H1 (cell line): ENCODE measurements around the gene GRAMD1C. TPM values are rescaled to one million over a fixed set of nuclear protein-coding genes. Genes with fewer than 3 reads are reported as not detected.

ENCODE experiments used
- CTCF ChIA-PET: fragments of 300-600 bp; sonication (Branson Sonifier 250); formaldehyde crosslinking; loops from one replicate; lab custom pipeline; 2021; ENCODE audit not compliant: partially characterized antibody; lab: Charles Lee
- POLR2A ChIA-PET: fragments of 300-600 bp; sonication (Branson Sonifier 250); formaldehyde crosslinking; loops from one replicate; lab custom pipeline; 2021; ENCODE audit warnings: inconsistent platforms; ENCODE audit not compliant: partially characterized antibody; lab: Charles Lee
- DNase-seq, 2 experiments: peaks; one replicate each; pipeline versions ENCODE4 v3.0.0 to v3.0.0-alpha.2; 2010 to 2022; ENCODE audit warnings: low spot score in 2 of 2, low read depth in 1 of 2, mixed read lengths in 1 of 2
- FAIRE-seq: peaks from 2 replicates; lab custom pipeline; 2011; peaks lifted over from hg19 to GRCh38; lab: Jason Lieb, UNC
- H2AFZ ChIP-seq: 2 replicates; pipeline ENCODE4 v1.8.1; 2012; ENCODE audit warnings: low read length, inconsistent platforms
- H2AK5ac ChIP-seq: 2 replicates; pipeline ENCODE4 v1.6.1; 2013; ENCODE audit warnings: low read depth, low read length
- H2BK120ac ChIP-seq: replicated peaks from 2 replicates; pipeline ENCODE3; 2013; ENCODE audit warnings: low read depth, low read length, inconsistent platforms
- H2BK12ac ChIP-seq: 2 replicates; pipeline ENCODE4 v1.6.1; 2013; ENCODE audit warnings: low read depth, low read length
- H2BK15ac ChIP-seq: 2 replicates; pipeline ENCODE4 v1.6.1; 2013; ENCODE audit warnings: low read length
- H2BK20ac ChIP-seq: 2 replicates; pipeline ENCODE4 v1.6.1; 2013; ENCODE audit warnings: low read length
- H2BK5ac ChIP-seq: 2 replicates; pipeline ENCODE4 v1.6.1; 2013; ENCODE audit warnings: low read depth, low read length
- H3K14ac ChIP-seq: 2 replicates; pipeline ENCODE4 v1.6.1; 2013; ENCODE audit warnings: inconsistent platforms; ENCODE audit not compliant: insufficient read length
- H3K18ac ChIP-seq: 2 replicates; pipeline ENCODE4 v1.6.1; 2013; ENCODE audit warnings: low read length; ENCODE audit errors: extremely low read depth
- H3K23ac ChIP-seq: 2 replicates; pipeline ENCODE4 v1.6.1; 2013; ENCODE audit warnings: inconsistent platforms; ENCODE audit not compliant: insufficient read length
- H3K23me2 ChIP-seq: 2 replicates; pipeline ENCODE4 v1.6.1; 2013; ENCODE audit warnings: low read depth, low read length
- H3K27ac ChIP-seq: 2 replicates; pipeline ENCODE4 v1.6.1; 2011; ENCODE audit warnings: low read depth, low read length, inconsistent platforms
- H3K27me3 ChIP-seq, 4 experiments: replicated peaks in 1 of 4; 1 replicate in 1 of 4; 2 replicates in 3 of 4; pipeline versions ENCODE4 v1.6.1 to v1.8.1; 2011 to 2013; ENCODE audit warnings: low read length in 3 of 4, mild to moderate bottlenecking in 3 of 4, inconsistent platforms in 2 of 4, mixed read lengths in 2 of 4, moderate library complexity in 1 of 4; ENCODE audit not compliant: control insufficient read depth in 3 of 4, insufficient read depth in 3 of 4; ENCODE audit errors: extremely low read depth in 1 of 4
- H3K36me3 ChIP-seq, 4 experiments: 2 replicates each; pipeline versions ENCODE4 v1.6.1 to v1.8.1; 2011 to 2013; ENCODE audit warnings: mild to moderate bottlenecking in 4 of 4, low read length in 3 of 4, moderate library complexity in 2 of 4, control low read depth in 1 of 4, inconsistent platforms in 1 of 4; ENCODE audit not compliant: insufficient read depth in 4 of 4, control insufficient read depth in 2 of 4
- H3K4ac ChIP-seq: replicated peaks from 2 replicates; pipeline ENCODE3; 2013; ENCODE audit warnings: low read length, low read depth, mixed read lengths, inconsistent platforms; ENCODE audit not compliant: insufficient read length
- H3K4me1 ChIP-seq, 4 experiments: replicated peaks in 1 of 4; 1 replicate in 1 of 4; 2 replicates in 3 of 4; pipeline versions ENCODE4 v1.6.1 to v1.8.1; 2011 to 2013; ENCODE audit warnings: low read length in 3 of 4, inconsistent platforms in 2 of 4, mixed read lengths in 1 of 4; ENCODE audit not compliant: insufficient read depth in 4 of 4, control insufficient read depth in 3 of 4
- H3K4me2 ChIP-seq, 2 experiments: 2 replicates each; pipeline versions ENCODE4 v1.6.1 to v1.8.1; 2011 to 2013; ENCODE audit warnings: low read depth in 2 of 2, low read length in 2 of 2, control low read depth in 1 of 2, inconsistent platforms in 1 of 2, mild to moderate bottlenecking in 1 of 2; ENCODE audit not compliant: insufficient read depth in 1 of 2
- H3K4me3 ChIP-seq, 4 experiments: fragments of 200-600, 300-600 bp in 1 of 4; sonication (generic), shearing (Covaris generic), sonication (Bioruptor Twin) in 1 of 4; 2 replicates each; pipeline versions ENCODE4 v1.5.1 to v1.8.1; 2011 to 2016; ENCODE audit warnings: low read length in 4 of 4, low read depth in 3 of 4, control low read depth in 2 of 4, inconsistent platforms in 2 of 4, mild to moderate bottlenecking in 2 of 4, mixed read lengths in 1 of 4, moderate library complexity in 1 of 4; ENCODE audit not compliant: insufficient read depth in 2 of 4; ENCODE audit errors: extremely low read depth in 1 of 4
- H3K56ac ChIP-seq: replicated peaks from 2 replicates; pipeline ENCODE3; 2013; ENCODE audit warnings: low read depth, mild to moderate bottlenecking, mixed read lengths, low read length, inconsistent platforms; ENCODE audit not compliant: insufficient read length
- H3K79me1 ChIP-seq: 2 replicates; pipeline ENCODE4 v1.6.1; 2013; ENCODE audit warnings: low read depth, low read length, control low read depth
- H3K79me2 ChIP-seq, 2 experiments: 2 replicates each; pipeline versions ENCODE4 v1.6.1 to v1.8.1; 2012 to 2013; ENCODE audit warnings: low read length in 2 of 2, mild to moderate bottlenecking in 2 of 2, inconsistent platforms in 1 of 2; ENCODE audit not compliant: insufficient read depth in 2 of 2, control insufficient read depth in 1 of 2
- H3K9ac ChIP-seq, 4 experiments: replicated peaks in 1 of 4; 1 replicate in 1 of 4; 2 replicates in 3 of 4; pipeline versions ENCODE4 v1.6.1 to v1.8.1; 2011 to 2013; ENCODE audit warnings: low read depth in 3 of 4, low read length in 3 of 4, control low read depth in 2 of 4, mild to moderate bottlenecking in 2 of 4, moderate library complexity in 2 of 4, inconsistent platforms in 1 of 4; ENCODE audit errors: extremely low read depth in 1 of 4
- H3K9me3 ChIP-seq, 2 experiments: 2 replicates each; pipeline versions ENCODE4 v1.6.1 to v1.8.1; 2012 to 2013; ENCODE audit warnings: mild to moderate bottlenecking in 2 of 2, moderate library complexity in 2 of 2, control low read depth in 1 of 2, inconsistent platforms in 1 of 2, low read depth in 1 of 2, low read length in 1 of 2, mixed read lengths in 1 of 2; ENCODE audit not compliant: insufficient read depth in 2 of 2
- H4K20me1 ChIP-seq, 2 experiments: replicated peaks in 1 of 2; 2 replicates each; pipeline versions ENCODE3 to v1.8.1; 2011 to 2013; ENCODE audit warnings: inconsistent platforms in 2 of 2, low read length in 2 of 2, mild to moderate bottlenecking in 1 of 2; ENCODE audit not compliant: insufficient read depth in 2 of 2, control insufficient read depth in 1 of 2
- H4K5ac ChIP-seq: 2 replicates; pipeline ENCODE4 v1.6.1; 2013; ENCODE audit warnings: low read length, low read depth, mixed read lengths, inconsistent platforms; ENCODE audit not compliant: insufficient read length
- H4K8ac ChIP-seq: 2 replicates; pipeline ENCODE4 v1.8.0; 2013; ENCODE audit warnings: mild to moderate bottlenecking, moderate library complexity, low read length, inconsistent platforms; ENCODE audit not compliant: insufficient read depth; ENCODE audit errors: extremely low read depth
- H4K91ac ChIP-seq: replicated peaks from 2 replicates; pipeline ENCODE3; 2013; ENCODE audit warnings: low read length, mixed read lengths, inconsistent platforms; ENCODE audit not compliant: insufficient read length
- JUND ChIP-seq: IDR thresholded peaks from 2 replicates; pipeline ENCODE4 v1.6.1; 2011; ENCODE audit warnings: mild to moderate bottlenecking, improper control_type of control experiment, low read length
- KDM1A ChIP-seq: fragments of 200-600, 300-600 bp; sonication (generic); IDR thresholded peaks from 2 replicates; pipeline ENCODE4 v1.7.1; 2016; ENCODE audit warnings: mild to moderate bottlenecking, low read length, borderline replicate concordance
- NANOG ChIP-seq: IDR thresholded peaks from 2 replicates; pipeline ENCODE4 v1.6.1; 2011; ENCODE audit warnings: low read length, low read depth, mild to moderate bottlenecking, inconsistent platforms; ENCODE audit not compliant: insufficient read depth, poor library complexity, severe bottlenecking
- RAD21 ChIP-seq, 2 experiments: IDR thresholded peaks in 1 of 2; conservative IDR thresholded peaks in 1 of 2; 2 replicates each; pipeline ENCODE4 v1.6.1; 2011; ENCODE audit warnings: low read depth in 2 of 2, low read length in 2 of 2, improper control_type of control experiment in 1 of 2, inconsistent platforms in 1 of 2, mild to moderate bottlenecking in 1 of 2, moderate library complexity in 1 of 2
- TEAD4 ChIP-seq: IDR thresholded peaks from 2 replicates; pipeline ENCODE4 v1.6.1; 2012; ENCODE audit warnings: low read depth, low read length, inconsistent platforms, mixed read lengths
- WGBS, 2 experiments: shearing (Covaris generic) in 1 of 2; methylation state at CpG; one replicate each; pipeline versions ENCODE4 v1.1.6 to v1.1.7; 2013 to 2015; ENCODE audit warnings: low lambda C conversion rate in 2 of 2, mixed read lengths in 2 of 2, inconsistent platforms in 1 of 2, low coverage in 1 of 2, missing lambda C conversion rate in 1 of 2; ENCODE audit not compliant: insufficient replicate concordance in 2 of 2, insufficient coverage in 1 of 2, insufficient read length in 1 of 2; ENCODE audit errors: extremely low coverage in 1 of 2, missing lambda C conversion rate in 1 of 2; 5-methylcytosine and 5-hydroxymethylcytosine counted together
- polyA plus RNA-seq, 7 experiments: library from polyadenylated mRNA; depleted of rRNA in 3 of 7; stranded (reverse) in 5 of 7; unstranded in 2 of 7; fragments of >200 nt in 5 of 7; fragments of 200-250 nt in 2 of 7; gene quantifications; 1 replicate in 5 of 7; 2 replicates in 1 of 7; 4 replicates in 1 of 7; pipeline versions ENCODE4 v1.2.1 to v1.2.3, GENCODE V29; 2011 to 2013; ENCODE audit warnings: missing spikeins in 2 of 7, mixed read lengths in 2 of 7
- total RNA-seq: library from RNA; stranded (reverse); fragmentation: NEBNext Ultra II Directional; extraction: Animal tissue kit (Norgen Biotek cat#: 25700); gene quantifications from 2 replicates; pipeline ENCODE4 v1.2.1, GENCODE V29; 2021

Gene GRAMD1C
- total and polyA plus RNA-seq, 2 of the 8 experiments (the other 6 are each of a cell fraction or from before 2014, with no cell fraction given) = 0.62 to 2.1 TPM

GRCh38 chr3:113795693-113796092 is 42.9 kb upstream of the GRAMD1C start:
- no peak for FAIRE-seq
- no peak overlapping the region for H4K91ac ChIP-seq
- no peak overlapping the region for H3K14ac ChIP-seq
- H2BK120ac ChIP-seq = no peak overlapping the region
- no peak overlapping the region for H3K18ac ChIP-seq
- H3K23ac ChIP-seq = no peak overlapping the region
- H3K4me2 ChIP-seq = no peak overlapping the region
- no peak overlapping the region for H4K8ac ChIP-seq
- 88% methylated on average over 4 of the region's 4 CpGs; no CpG with 5 or more reads in 1 of the 2 experiments for WGBS, 2 experiments
- H3K79me1 ChIP-seq = no peaks in the 10 kb centered on the region
- CTCF ChIA-PET = interaction anchor here (1.1 to 1.4 kb wide), 2 partner anchors 30 to 48 kb away, joined by 3 read pairs; no protein-coding TSS in a partner anchor
- no peak overlapping the region for H2BK15ac ChIP-seq
- TF ChIP-seq NANOG (no peak), RAD21 (IDR thresholded peaks at IDR 0.05 in 1 of 2, conservative IDR thresholded peaks at IDR 0.05 in 1 of 2; ENCODE audit: low read depth in 2 of 2, low read length in 2 of 2) (no peak), KDM1A (no peak), JUND (no peak), TEAD4 (no peak)
- H3K79me2 ChIP-seq = no peaks in the 10 kb centered on the region
- no peak overlapping the region for H3K4me3 ChIP-seq
- H4K5ac ChIP-seq = no peak overlapping the region
- no peak overlapping the region for H2AK5ac ChIP-seq
- no peaks in the 10 kb centered on the region for H3K23me2 ChIP-seq
- H4K20me1 ChIP-seq = no peaks in the 10 kb centered on the region
- no peaks in the 10 kb centered on the region for H3K27me3 ChIP-seq
- peaks cover 2 to 31% (median 15%) of the 10 kb centered on the region in 4 experiments; a peak in 6 of 8 replicates for H3K36me3 ChIP-seq
- H2BK5ac ChIP-seq = no peak overlapping the region
- H2AFZ ChIP-seq = no peak overlapping the region
- H2BK20ac ChIP-seq = no peak overlapping the region
- H3K4ac ChIP-seq = no peak overlapping the region
- H3K4me1 ChIP-seq = no peaks in the 10 kb centered on the region
- no peak overlapping the region for H3K9ac ChIP-seq
- H3K9me3 ChIP-seq = no peaks in the 10 kb centered on the region
- no peak overlapping the region for H2BK12ac ChIP-seq
- H3K56ac ChIP-seq = no peak overlapping the region
- H3K27ac ChIP-seq = no peak overlapping the region
- POLR2A ChIA-PET = no interaction called here
- no peak for DNase-seq
